ENCODE results near the gene TLK1.

The TLK1 gene

GRCh38 chr2:171057575-171057974 is 103.1 kb downstream of the TLK1 start:
- H3K9me3 ChIP-seq (ENCODE audit: control insufficient read depth, insufficient read depth, low read length) = peaks cover 4% of the 10 kb centered on the region; the same call in 1 of the 2 replicates

GRCh38 chr2:171056307-171056706 is 104.4 kb downstream of the TLK1 start:
- no peak overlapping the region for H3K9ac ChIP-seq (ENCODE audit: low read depth, low read length)
- peaks cover 7% of the 10 kb centered on the region for H3K36me3 ChIP-seq (ENCODE audit: insufficient read depth, low read length)
- H3K4me1 ChIP-seq (ENCODE audit: insufficient read depth, low read length) = no peaks in the 10 kb centered on the region
- peaks cover 4% of the 10 kb centered on the region; the same call in 1 of the 2 replicates for H3K9me3 ChIP-seq (ENCODE audit: control insufficient read depth, insufficient read depth, low read length)

More at GRCh38 chr2:171057575-171057974, 103.1 kb downstream of the TLK1 start:
- Histone ChIP-seq H3K9ac (ENCODE audit: low read depth, low read length) (no peak overlapping the region), H3K36me3 (ENCODE audit: insufficient read depth, low read length) (peaks cover 11% of the 10 kb centered on the region), H3K4me1 (ENCODE audit: insufficient read depth, low read length) (no peaks in the 10 kb centered on the region)

- peaks cover 11% of the 10 kb centered on the region for H3K36me3 ChIP-seq (ENCODE audit: insufficient read depth, low read length)
- no peaks in the 10 kb centered on the region for H3K9me3 ChIP-seq (ENCODE audit: control insufficient read depth, insufficient read depth, low read length)
- H3K4me1 ChIP-seq (ENCODE audit: insufficient read depth, low read length) = peaks cover 9% of the 10 kb centered on the region; the same call in 1 of the 2 replicates
- H3K9ac ChIP-seq (ENCODE audit: low read depth, low read length) = no peak overlapping the region
Measured at GRCh38 chr2:171049691-171050090, 111.0 kb downstream of the TLK1 start.

GRCh38 chr2:171046048-171046560 is 114.6 kb downstream of the TLK1 start:
- peaks cover 25% of the 10 kb centered on the region for H3K36me3 ChIP-seq (ENCODE audit: insufficient read depth, low read length)
- peaks cover 9% of the 10 kb centered on the region; the same call in 1 of the 2 replicates for H3K4me1 ChIP-seq (ENCODE audit: insufficient read depth, low read length)
- H3K9me3 ChIP-seq (ENCODE audit: control insufficient read depth, insufficient read depth, low read length) = no peaks in the 10 kb centered on the region
- H3K9ac ChIP-seq (ENCODE audit: low read depth, low read length) = no peak overlapping the region

GRCh38 chr2:171044416-171044815 is 116.3 kb downstream of the TLK1 start:
- H3K4me1 ChIP-seq (ENCODE audit: insufficient read depth, low read length) = peaks cover 9% of the 10 kb centered on the region; the same call in 1 of the 2 replicates
- no peak overlapping the region for H3K9ac ChIP-seq (ENCODE audit: low read depth, low read length)
- H3K36me3 ChIP-seq (ENCODE audit: insufficient read depth, low read length) = peaks cover 22% of the 10 kb centered on the region
- no peaks in the 10 kb centered on the region for H3K9me3 ChIP-seq (ENCODE audit: control insufficient read depth, insufficient read depth, low read length)

- Histone ChIP-seq H3K9ac (ENCODE audit: low read depth, low read length) (no peak overlapping the region), H3K9me3 (ENCODE audit: control insufficient read depth, insufficient read depth, low read length) (no peaks in the 10 kb centered on the region), H3K36me3 (ENCODE audit: insufficient read depth, low read length) (peaks cover 23% of the 10 kb centered on the region), H3K4me1 (ENCODE audit: insufficient read depth, low read length) (peaks cover 9% of the 10 kb centered on the region; the same call in 1 of the 2 replicates)
Measured at GRCh38 chr2:171042253-171042969, 118.3 kb downstream of the TLK1 start.

GRCh38 chr2:171036532-171036931 is 124.2 kb downstream of the TLK1 start:
- H3K9me3 ChIP-seq (ENCODE audit: control insufficient read depth, insufficient read depth, low read length) = no peaks in the 10 kb centered on the region; the same call in 1 of the 2 replicates
- H3K9ac ChIP-seq (ENCODE audit: low read depth, low read length) = no peak overlapping the region
- H3K36me3 ChIP-seq (ENCODE audit: insufficient read depth, low read length) = peaks cover 17% of the 10 kb centered on the region
- H3K4me1 ChIP-seq (ENCODE audit: insufficient read depth, low read length) = no peaks in the 10 kb centered on the region

- H3K36me3 ChIP-seq (ENCODE audit: insufficient read depth, low read length) = peaks cover 10% of the 10 kb centered on the region
- no peaks in the 10 kb centered on the region for H3K4me1 ChIP-seq (ENCODE audit: insufficient read depth, low read length)
- H3K9me3 ChIP-seq (ENCODE audit: control insufficient read depth, insufficient read depth, low read length) = no peaks in the 10 kb centered on the region; the same call in 1 of the 2 replicates
- no peak overlapping the region for H3K9ac ChIP-seq (ENCODE audit: low read depth, low read length)
Measured at GRCh38 chr2:171034315-171034714, 126.4 kb downstream of the TLK1 start.

- no peaks in the 10 kb centered on the region for H3K9me3 ChIP-seq (ENCODE audit: control insufficient read depth, insufficient read depth, low read length)
- H3K9ac ChIP-seq (ENCODE audit: low read depth, low read length) = no peak overlapping the region
- no peaks in the 10 kb centered on the region for H3K36me3 ChIP-seq (ENCODE audit: insufficient read depth, low read length)
- peaks cover 9% of the 10 kb centered on the region for H3K4me1 ChIP-seq (ENCODE audit: insufficient read depth, low read length)
Measured at GRCh38 chr2:171025214-171025613, 135.5 kb downstream of the TLK1 start.

GRCh38 chr2:171018522-171018921 is 142.2 kb downstream of the TLK1 start:
- no peaks in the 10 kb centered on the region for H3K9me3 ChIP-seq (ENCODE audit: control insufficient read depth, insufficient read depth, low read length)
- H3K9ac ChIP-seq (ENCODE audit: low read depth, low read length) = no peak overlapping the region
- H3K4me1 ChIP-seq (ENCODE audit: insufficient read depth, low read length) = peaks cover 9% of the 10 kb centered on the region
- no peaks in the 10 kb centered on the region for H3K36me3 ChIP-seq (ENCODE audit: insufficient read depth, low read length)

GRCh38 chr2:171016125-171016524 is 144.6 kb downstream of the TLK1 start:
- H3K36me3 ChIP-seq (ENCODE audit: insufficient read depth, low read length) = 0 out of 2 replicates have a peak, but pooled peaks cover 1% of the 10 kb centered on the region
- no peaks in the 10 kb centered on the region for H3K9me3 ChIP-seq (ENCODE audit: control insufficient read depth, insufficient read depth, low read length)
- no peak overlapping the region for H3K9ac ChIP-seq (ENCODE audit: low read depth, low read length)
- H3K4me1 ChIP-seq (ENCODE audit: insufficient read depth, low read length) = peaks cover 3% of the 10 kb centered on the region; the same call in 1 of the 2 replicates

- no peaks in the 10 kb centered on the region for H3K9me3 ChIP-seq (ENCODE audit: control insufficient read depth, insufficient read depth, low read length)
- peaks cover 4% of the 10 kb centered on the region; the same call in 1 of the 2 replicates for H3K36me3 ChIP-seq (ENCODE audit: insufficient read depth, low read length)
- no peaks in the 10 kb centered on the region for H3K4me1 ChIP-seq (ENCODE audit: insufficient read depth, low read length)
- H3K9ac ChIP-seq (ENCODE audit: low read depth, low read length) = no peak overlapping the region
Measured at GRCh38 chr2:171013851-171014250, 146.8 kb downstream of the TLK1 start.

- Histone ChIP-seq H3K9ac (ENCODE audit: low read depth, low read length) (no peak overlapping the region), H3K36me3 (ENCODE audit: insufficient read depth, low read length) (peaks cover 6% of the 10 kb centered on the region; the same call in 1 of the 2 replicates), H3K9me3 (ENCODE audit: control insufficient read depth, insufficient read depth, low read length) (no peaks in the 10 kb centered on the region), H3K4me1 (ENCODE audit: insufficient read depth, low read length) (no peaks in the 10 kb centered on the region)
Measured at GRCh38 chr2:171009386-171009785, 151.3 kb downstream of the TLK1 start.

- Histone ChIP-seq H3K9ac (ENCODE audit: low read depth, low read length) (no peak overlapping the region), H3K9me3 (ENCODE audit: control insufficient read depth, insufficient read depth, low read length) (no peaks in the 10 kb centered on the region), H3K36me3 (ENCODE audit: insufficient read depth, low read length) (peaks cover 6% of the 10 kb centered on the region; the same call in 1 of the 2 replicates), H3K4me1 (ENCODE audit: insufficient read depth, low read length) (no peaks in the 10 kb centered on the region)
Measured at GRCh38 chr2:171008550-171009205, 152.0 kb downstream of the TLK1 start.

Data from ES-I3 (cell line).